ENCODE measurements around the gene SNRPB2. TPM values are rescaled to one million over a fixed set of nuclear protein-coding genes. Genes with fewer than 3 reads are reported as not detected.

Gene SNRPB2
- total RNA-seq, 2 donors from 2014 or later: 75.9 to 89.2 TPM

DNA sequence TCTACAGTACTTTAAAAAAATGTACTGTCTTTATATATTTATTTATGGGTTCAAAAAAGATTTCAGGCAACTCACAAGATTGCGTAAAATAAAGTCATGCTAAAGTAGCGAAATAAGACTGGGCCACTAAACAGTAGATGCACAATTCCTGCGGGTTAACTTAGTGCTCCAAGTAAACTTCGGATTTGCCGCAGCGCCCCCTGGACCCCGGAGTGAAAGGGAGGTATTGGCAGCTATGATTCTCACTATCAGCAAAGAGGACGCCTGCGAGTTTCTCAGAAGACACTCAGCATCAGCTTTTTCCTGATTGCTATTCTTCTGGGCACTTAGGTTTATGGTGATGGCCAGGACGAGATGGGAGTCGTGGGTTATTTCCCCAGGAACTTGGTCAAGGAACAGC, 19.7 kb downstream of the SNRPB2 start:
- Histone ChIP-seq H3K27ac (ENCODE audit: low read depth, low read length) (no peak overlapping the region), H3K27me3 (ENCODE audit: control insufficient read depth, insufficient read depth, low read length, poor library complexity, severe bottlenecking) (no peaks in the 10 kb centered on the region), H3K36me3 (ENCODE audit: control insufficient read depth, insufficient read depth, low read length) (no peaks in the 10 kb centered on the region), H3K4me3 (ENCODE audit: low read length) (no peak overlapping the region), H3K4me1 (ENCODE audit: control insufficient read depth, insufficient read depth, low read length) (no peaks in the 10 kb centered on the region), H3K9me3 (ENCODE audit: control insufficient read depth, low read length) (no peaks in the 10 kb centered on the region), H3K9ac (ENCODE audit: extremely low read depth, low read length, poor library complexity, severe bottlenecking) (no peak overlapping the region)
- Mint-ChIP-seq H3K4me3 (no peak overlapping the region), H3K36me3 (ENCODE audit: low read depth) (no peaks in the 10 kb centered on the region), H3K27me3 (ENCODE audit: insufficient read depth) (no peaks in the 10 kb centered on the region), H3K4me1 (peaks cover 3% of the 10 kb centered on the region), H3K27ac (no peak overlapping the region), H3K9me3 (peaks cover 3% of the 10 kb centered on the region)
- 68 to 70% methylated on average over 10 to 11 of the region's 11 CpGs for WGBS, 2 experiments (ENCODE audit: insufficient coverage in 1 of 2, insufficient read length in 1 of 2)
- TF ChIP-seq, protein P1, sequence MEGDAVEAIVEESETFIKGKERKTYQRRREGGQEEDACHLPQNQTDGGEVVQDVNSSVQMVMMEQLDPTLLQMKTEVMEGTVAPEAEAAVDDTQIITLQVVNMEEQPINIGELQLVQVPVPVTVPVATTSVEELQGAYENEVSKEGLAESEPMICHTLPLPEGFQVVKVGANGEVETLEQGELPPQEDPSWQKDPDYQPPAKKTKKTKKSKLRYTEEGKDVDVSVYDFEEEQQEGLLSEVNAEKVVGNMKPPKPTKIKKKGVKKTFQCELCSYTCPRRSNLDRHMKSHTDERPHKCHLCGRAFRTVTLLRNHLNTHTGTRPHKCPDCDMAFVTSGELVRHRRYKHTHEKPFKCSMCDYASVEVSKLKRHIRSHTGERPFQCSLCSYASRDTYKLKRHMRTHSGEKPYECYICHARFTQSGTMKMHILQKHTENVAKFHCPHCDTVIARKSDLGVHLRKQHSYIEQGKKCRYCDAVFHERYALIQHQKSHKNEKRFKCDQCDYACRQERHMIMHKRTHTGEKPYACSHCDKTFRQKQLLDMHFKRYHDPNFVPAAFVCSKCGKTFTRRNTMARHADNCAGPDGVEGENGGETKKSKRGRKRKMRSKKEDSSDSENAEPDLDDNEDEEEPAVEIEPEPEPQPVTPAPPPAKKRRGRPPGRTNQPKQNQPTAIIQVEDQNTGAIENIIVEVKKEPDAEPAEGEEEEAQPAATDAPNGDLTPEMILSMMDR (conservative IDR thresholded peaks at IDR 0.05): peak; percentile 77
- peak; percentile 84 for DNase-seq

DNA sequence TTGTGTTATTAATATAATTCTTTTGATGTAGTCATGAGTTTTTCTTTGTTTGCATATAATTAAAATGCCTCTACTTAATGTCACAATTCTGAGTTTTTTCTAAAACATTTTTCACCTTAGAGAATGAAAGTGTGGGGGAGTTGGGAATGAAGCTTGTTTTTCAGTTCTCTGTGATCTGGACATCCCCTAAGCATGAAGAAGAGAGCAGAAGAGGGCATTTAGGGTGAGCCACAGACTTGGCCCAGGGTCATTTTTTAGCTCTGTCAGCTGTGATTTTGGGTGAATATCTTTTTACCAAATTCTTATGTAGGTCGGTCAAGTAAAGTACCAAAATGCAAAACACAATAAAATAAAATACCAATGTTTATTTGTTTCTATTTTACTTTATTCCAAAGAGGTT, 22.3 kb downstream of the SNRPB2 start:
- H3K27me3 Mint-ChIP-seq (ENCODE audit: insufficient read depth): no peaks in the 10 kb centered on the region
- TF ChIP-seq, protein P1 (conservative IDR thresholded peaks at IDR 0.05): no peak
- Histone ChIP-seq H3K9ac (ENCODE audit: extremely low read depth, low read length, poor library complexity, severe bottlenecking) (no peak overlapping the region), H3K4me3 (ENCODE audit: low read length) (no peak overlapping the region), H3K27ac (ENCODE audit: low read depth, low read length) (no peak overlapping the region), H3K4me1 (ENCODE audit: control insufficient read depth, insufficient read depth, low read length) (no peaks in the 10 kb centered on the region), H3K9me3 (ENCODE audit: control insufficient read depth, low read length) (peaks cover 14% of the 10 kb centered on the region), H3K27me3 (ENCODE audit: control insufficient read depth, insufficient read depth, low read length, poor library complexity, severe bottlenecking) (no peaks in the 10 kb centered on the region), H3K36me3 (ENCODE audit: control insufficient read depth, insufficient read depth, low read length) (no peaks in the 10 kb centered on the region)
- DNase-seq: no peak
- H3K27ac Mint-ChIP-seq: no peak overlapping the region
- 80% methylated on average over 1 of the region's 1 CpG; no CpG with 5 or more reads in 1 of the 2 experiments for WGBS, 2 experiments (ENCODE audit: insufficient coverage in 1 of 2, insufficient read length in 1 of 2)
- no peak overlapping the region for H3K4me3 Mint-ChIP-seq
- peaks cover 3% of the 10 kb centered on the region for H3K4me1 Mint-ChIP-seq
- H3K9me3 Mint-ChIP-seq: peaks cover 16% of the 10 kb centered on the region
- no peaks in the 10 kb centered on the region for H3K36me3 Mint-ChIP-seq (ENCODE audit: low read depth)

DNA sequence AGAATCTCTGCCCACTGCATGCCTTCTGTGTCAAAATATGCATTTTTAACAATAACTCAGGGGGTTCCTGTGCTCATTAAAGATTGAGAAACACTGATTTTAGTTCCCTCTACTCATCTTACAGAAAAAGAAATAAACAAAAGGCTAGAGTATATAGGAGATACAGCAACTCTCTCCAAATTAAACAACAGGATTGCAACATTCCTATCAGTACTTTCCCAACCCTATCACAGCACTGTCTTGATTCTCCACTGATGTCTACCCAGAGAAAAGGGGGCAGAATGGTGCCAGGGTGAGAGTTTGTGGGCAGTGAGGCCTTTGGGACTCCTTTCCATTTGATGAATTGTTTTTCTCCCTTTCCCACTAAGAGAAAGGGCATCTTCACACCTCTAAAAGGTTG, 23.1 kb downstream of the SNRPB2 start:
- peaks cover 14% of the 10 kb centered on the region for H3K9me3 ChIP-seq (ENCODE audit: control insufficient read depth, low read length)
- H3K4me3 Mint-ChIP-seq: no peak overlapping the region
- no peak for DNase-seq
- H3K27me3 Mint-ChIP-seq (ENCODE audit: insufficient read depth): no peaks in the 10 kb centered on the region
- peaks cover 3% of the 10 kb centered on the region for H3K4me1 Mint-ChIP-seq
- H3K4me1 ChIP-seq (ENCODE audit: control insufficient read depth, insufficient read depth, low read length): no peaks in the 10 kb centered on the region
- no peak overlapping the region for H3K27ac Mint-ChIP-seq
- no peak overlapping the region for H3K27ac ChIP-seq (ENCODE audit: low read depth, low read length)
- no peak overlapping the region for H3K4me3 ChIP-seq (ENCODE audit: low read length)
- no peaks in the 10 kb centered on the region for H3K36me3 ChIP-seq (ENCODE audit: control insufficient read depth, insufficient read depth, low read length)
- H3K9me3 Mint-ChIP-seq: peaks cover 16% of the 10 kb centered on the region
- no peak overlapping the region for H3K9ac ChIP-seq (ENCODE audit: extremely low read depth, low read length, poor library complexity, severe bottlenecking)
- TF ChIP-seq, protein P1 (conservative IDR thresholded peaks at IDR 0.05): no peak
- no peaks in the 10 kb centered on the region for H3K36me3 Mint-ChIP-seq (ENCODE audit: low read depth)
- no peaks in the 10 kb centered on the region for H3K27me3 ChIP-seq (ENCODE audit: control insufficient read depth, insufficient read depth, low read length, poor library complexity, severe bottlenecking)

Data from endodermal cell (in vitro differentiated cells).